NCI-H524 (cell line): ENCODE data around the gene FZR1.
A peak's percentile ranks its signal among the peaks of the same experiment; 100 is the strongest.
"Not testable (repeated sequence)": the region's sequence is repeated elsewhere in the genome, so short reads cannot be mapped to it uniquely, and the experiment has no call there.

Experiments used
- DNase-seq, 2 experiments: peaks; one replicate each; lab custom pipeline; 2025; lab: John Stamatoyannopoulos, UW

FZR1 gene

GRCh38 chr19:3496392-3497273 is 9.5 kb upstream of the FZR1 start:
- DNase-seq, result no peak

GRCh38 chr19:3497757-3498520 is 8.2 kb upstream of the FZR1 start:
- DNase-seq, result no peak

GRCh38 chr19:3499738-3500428 is 6.2 kb upstream of the FZR1 start:
- no peak for DNase-seq

GRCh38 chr19:3500429-3501101 is 5.5 kb upstream of the FZR1 start, which contains the start of gene DOHH:
DOHH (minus strand) TSS chr19:3500674; CDS start chr19:3496814, 3,860 bp downstream.
- peak; percentile 96 to 99 for DNase-seq

GRCh38 chr19:3501780-3502179 is 4.3 kb upstream of the FZR1 start:
- DNase-seq, result no peak

GRCh38 chr19:3503036-3503572 is 3.0 kb upstream of the FZR1 start:
- no peak for DNase-seq

GRCh38 chr19:3504735-3505134 is 1.4 kb upstream of the FZR1 start:
- no peak for DNase-seq

GRCh38 chr19:3506384-3507340 is 551 bp downstream of the FZR1 start:
- DNase-seq, result peak in 1 of 2 experiments; percentile 28

- DNase-seq, result no peak
Measured at GRCh38 chr19:3507371-3508120, 1.4 kb downstream of the FZR1 start.

GRCh38 chr19:3508121-3508661 is 2.1 kb downstream of the FZR1 start:
- DNase-seq, result not testable (repeated sequence)

- DNase-seq, result no peak
Measured at GRCh38 chr19:3508771-3509535, 2.8 kb downstream of the FZR1 start.

GRCh38 chr19:3509566-3509989 is 3.5 kb downstream of the FZR1 start:
- no peak for DNase-seq

GRCh38 chr19:3510727-3511126 is 4.6 kb downstream of the FZR1 start:
- DNase-seq, result no peak

GRCh38 chr19:3511506-3512251 is 5.6 kb downstream of the FZR1 start:
- DNase-seq, result no peak

- DNase-seq, result no peak
Measured at GRCh38 chr19:3512562-3513228, 6.6 kb downstream of the FZR1 start.

- DNase-seq, result no peak
Measured at GRCh38 chr19:3513229-3514140, 7.4 kb downstream of the FZR1 start.
